ENCODE measurements around the gene KIF4B.
"Not testable (repeated sequence)": the region's sequence is repeated elsewhere in the genome, so short reads cannot be mapped to it uniquely, and the experiment has no call there.

GRCh38 chr5:155034145-155034744 is 20.7 kb downstream of the KIF4B start:
- not testable (repeated sequence) for TF ChIP-seq CTCF (IDR thresholded peaks at IDR 0.05; ENCODE audit: extremely low read depth in 1 of 2, insufficient read depth in 1 of 2, low read depth in 1 of 2, low read length in 2 of 2); EZH2 (IDR thresholded peaks at IDR 0.05; ENCODE audit: borderline replicate concordance, low read depth, low read length, severe bottlenecking); POLR2AphosphoS5 (IDR thresholded peaks at IDR 0.05; ENCODE audit: insufficient read depth, low read depth, low read length); GATA2 (IDR thresholded peaks at IDR 0.05; ENCODE audit: insufficient read depth, insufficient read length, low read depth, low read length); MYC (IDR thresholded peaks at IDR 0.05; ENCODE audit: low read depth, low read length); POLR2A (IDR thresholded peaks at IDR 0.05; ENCODE audit: low read depth, low read length); JUN (IDR thresholded peaks at IDR 0.05; ENCODE audit: borderline replicate concordance, insufficient read depth, insufficient read length, low read depth)
- TF ChIP-seq, protein P1, sequence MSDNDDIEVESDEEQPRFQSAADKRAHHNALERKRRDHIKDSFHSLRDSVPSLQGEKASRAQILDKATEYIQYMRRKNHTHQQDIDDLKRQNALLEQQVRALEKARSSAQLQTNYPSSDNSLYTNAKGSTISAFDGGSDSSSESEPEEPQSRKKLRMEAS (IDR thresholded peaks at IDR 0.05; ENCODE audit: insufficient read depth, insufficient read length) = not testable (repeated sequence)
